Trophoblast cell (in vitro differentiated cells and primary cell): ENCODE data around the gene ANG.
"Not testable (repeated sequence)": the region's sequence is repeated elsewhere in the genome, so short reads cannot be mapped to it uniquely, and the experiment has no call there.

Experiments
- DNase-seq, 2 donors: peaks; one replicate each; pipeline ENCODE4 v3.0.0-alpha.2; 2016
- H2AFZ ChIP-seq: 2 replicates; pipeline ENCODE4 v1.6.1; 2013; ENCODE audit warnings: low read length, moderate library complexity, mild to moderate bottlenecking; ENCODE audit not compliant: insufficient read depth, poor library complexity
- H2AK5ac ChIP-seq: 2 replicates; pipeline ENCODE4 v1.6.1; 2013; ENCODE audit warnings: mild to moderate bottlenecking, low read length
- H2BK120ac ChIP-seq: 2 replicates; pipeline ENCODE4 v1.6.1; 2013; ENCODE audit warnings: low read length, mild to moderate bottlenecking, moderate library complexity; ENCODE audit not compliant: insufficient read depth, poor library complexity
- H2BK12ac ChIP-seq: 2 replicates; pipeline ENCODE4 v1.6.1; 2013; ENCODE audit warnings: mild to moderate bottlenecking, low read length, moderate library complexity
- H2BK5ac ChIP-seq: 2 replicates; pipeline ENCODE4 v1.6.1; 2013; ENCODE audit warnings: low read length, low read depth, moderate library complexity, mild to moderate bottlenecking; ENCODE audit not compliant: poor library complexity
- H3K14ac ChIP-seq: 2 replicates; pipeline ENCODE4 v1.6.1; 2013; ENCODE audit warnings: mild to moderate bottlenecking, low read length
- H3K18ac ChIP-seq: 2 replicates; pipeline ENCODE4 v1.6.1; 2013; ENCODE audit warnings: mild to moderate bottlenecking, low read length
- H3K23ac ChIP-seq: 2 replicates; pipeline ENCODE4 v1.6.1; 2013; ENCODE audit warnings: low read length
- H3K27ac ChIP-seq: 2 replicates; pipeline ENCODE4 v1.5.1; 2013; ENCODE audit warnings: low read depth, mild to moderate bottlenecking, inconsistent platforms, low read length, moderate library complexity
- H3K27me3 ChIP-seq: 2 replicates; pipeline ENCODE4 v1.6.1; 2013; ENCODE audit warnings: inconsistent platforms, mild to moderate bottlenecking, low read length, moderate library complexity; ENCODE audit not compliant: insufficient read depth
- H3K36me3 ChIP-seq, 2 experiments: 1 replicate in 1 of 2; 2 replicates in 1 of 2; pipeline ENCODE4 v1.6.1; 2013; ENCODE audit warnings: low read length in 2 of 2, mild to moderate bottlenecking in 2 of 2, moderate library complexity in 1 of 2; ENCODE audit not compliant: insufficient read depth in 2 of 2, control insufficient read depth in 1 of 2
- H3K4ac ChIP-seq: 2 replicates; pipeline ENCODE4 v1.6.1; 2013; ENCODE audit warnings: low read depth, mild to moderate bottlenecking, low read length, moderate library complexity
- H3K4me1 ChIP-seq, 2 experiments: 1 replicate in 1 of 2; 2 replicates in 1 of 2; pipeline ENCODE4 v1.6.1; 2013; ENCODE audit warnings: low read length in 2 of 2, mild to moderate bottlenecking in 2 of 2, moderate library complexity in 1 of 2; ENCODE audit not compliant: insufficient read depth in 2 of 2, control insufficient read depth in 1 of 2
- H3K4me2 ChIP-seq: 2 replicates; pipeline ENCODE4 v1.6.1; 2013; ENCODE audit warnings: inconsistent platforms, mild to moderate bottlenecking, low read length, moderate library complexity
- H3K4me3 ChIP-seq: 2 replicates; pipeline ENCODE4 v1.5.1; 2013; ENCODE audit warnings: mild to moderate bottlenecking, low read depth, low read length, inconsistent platforms
- H3K79me1 ChIP-seq: one replicate; pipeline ENCODE4 v1.6.1; 2013; ENCODE audit warnings: low read length
- H3K79me2 ChIP-seq: 2 replicates; pipeline ENCODE4 v1.6.1; 2013; ENCODE audit warnings: low read length, mild to moderate bottlenecking; ENCODE audit not compliant: control insufficient read depth, insufficient read depth, poor library complexity
- H3K9ac ChIP-seq: 2 replicates; pipeline ENCODE4 v1.6.1; 2013; ENCODE audit warnings: mild to moderate bottlenecking, low read length
- H3K9me3 ChIP-seq: 2 replicates; pipeline ENCODE4 v1.6.1; 2013; ENCODE audit warnings: low read depth, mild to moderate bottlenecking, control low read depth, inconsistent platforms, low read length; ENCODE audit not compliant: insufficient read depth
- H4K12ac ChIP-seq: 2 replicates; pipeline ENCODE4 v1.6.1; 2013; ENCODE audit warnings: low read depth, mild to moderate bottlenecking, low read length, moderate library complexity
- H4K8ac ChIP-seq: 2 replicates; pipeline ENCODE4 v1.6.1; 2013; ENCODE audit warnings: low read depth, mild to moderate bottlenecking, low read length, moderate library complexity
- H4K91ac ChIP-seq: one replicate; pipeline ENCODE4 v1.6.1; 2013; ENCODE audit warnings: low read depth, mild to moderate bottlenecking, low read length, moderate library complexity
- WGBS: extraction: QIAGEN DNeasy Blood & Tissue Kit; methylation state at CpG from one replicate; pipeline ENCODE4 v1.1.7; 2013; ENCODE audit warnings: missing lambda C conversion rate; ENCODE audit not compliant: insufficient read length, insufficient coverage; ENCODE audit errors: extremely low coverage; 5-methylcytosine and 5-hydroxymethylcytosine counted together

Gene ANG

GRCh38 chr14:20720741-20721140 is 32.2 kb downstream of the ANG start:
- H3K4me2 ChIP-seq: no peak overlapping the region
- H3K23ac ChIP-seq: no peak overlapping the region
- no peaks in the 10 kb centered on the region for H3K79me2 ChIP-seq

GRCh38 chr14:20722016-20722415 is 33.5 kb downstream of the ANG start:
- Histone ChIP-seq H2BK12ac (no peak overlapping the region), H2AFZ (no peak overlapping the region), H3K4me2 (no peak overlapping the region), H4K8ac (no peak overlapping the region), H3K36me3 (no peaks in the 10 kb centered on the region), H4K12ac (no peak overlapping the region), H3K23ac (no peak overlapping the region), H3K27ac (no peak overlapping the region), H2BK120ac (no peak overlapping the region), H3K79me2 (no peaks in the 10 kb centered on the region), H2AK5ac (no peak overlapping the region), H3K4ac (no peak overlapping the region), H3K9ac (no peak overlapping the region), H3K14ac (no peak overlapping the region), H2BK5ac (no peak overlapping the region), H3K18ac (no peak overlapping the region), H3K27me3 (no peaks in the 10 kb centered on the region), H3K4me3 (no peak overlapping the region), H3K9me3 (peaks cover 2% of the 10 kb centered on the region), H4K91ac (no peak overlapping the region), H3K4me1 (no peaks in the 10 kb centered on the region), H3K79me1 (no peaks in the 10 kb centered on the region)
- no peak for DNase-seq
- no CpG with 5 or more reads among the region's 12 CpGs for WGBS

More at GRCh38 chr14:20720741-20721140, 32.2 kb downstream of the ANG start:
- no peak overlapping the region for H2AFZ ChIP-seq
- no peak overlapping the region for H4K8ac ChIP-seq
- H3K9ac ChIP-seq: no peak overlapping the region
- H3K4me3 ChIP-seq: no peak overlapping the region
- no peak overlapping the region for H2AK5ac ChIP-seq
- H3K18ac ChIP-seq: no peak overlapping the region
- H2BK12ac ChIP-seq: no peak overlapping the region
- H2BK5ac ChIP-seq: no peak overlapping the region
- H3K79me1 ChIP-seq: no peaks in the 10 kb centered on the region
- no peak overlapping the region for H2BK120ac ChIP-seq
- H3K27ac ChIP-seq: no peak overlapping the region
- no peak overlapping the region for H3K14ac ChIP-seq
- no peak for DNase-seq
- H4K91ac ChIP-seq: no peak overlapping the region
- H3K4ac ChIP-seq: no peak overlapping the region
- H3K36me3 ChIP-seq: no peaks in the 10 kb centered on the region
- WGBS: no CpG with 5 or more reads among the region's 6 CpGs
- H4K12ac ChIP-seq: no peak overlapping the region
- no peaks in the 10 kb centered on the region for H3K4me1 ChIP-seq
- H3K27me3 ChIP-seq: no peaks in the 10 kb centered on the region
- H3K9me3 ChIP-seq: peaks cover 2% of the 10 kb centered on the region

- Histone ChIP-seq H4K12ac (no peak overlapping the region), H2BK5ac (no peak overlapping the region), H3K79me2 (no peaks in the 10 kb centered on the region), H3K18ac (no peak overlapping the region), H3K9ac (no peak overlapping the region), H3K9me3 (peaks cover 2% of the 10 kb centered on the region), H3K79me1 (no peaks in the 10 kb centered on the region), H2AFZ (no peak overlapping the region), H3K27me3 (no peaks in the 10 kb centered on the region), H3K14ac (no peak overlapping the region), H4K91ac (no peak overlapping the region), H2BK12ac (no peak overlapping the region), H2BK120ac (no peak overlapping the region), H3K4me2 (no peak overlapping the region), H3K36me3 (no peaks in the 10 kb centered on the region), H3K4me3 (no peak overlapping the region), H3K27ac (no peak overlapping the region), H3K4ac (no peak overlapping the region), H3K23ac (no peak overlapping the region), H2AK5ac (no peak overlapping the region), H3K4me1 (no peaks in the 10 kb centered on the region), H4K8ac (no peak overlapping the region)
- DNase-seq: no peak
- no CpG with 5 or more reads among the region's 28 CpGs for WGBS
Measured at GRCh38 chr14:20723488-20723887, 34.9 kb downstream of the ANG start.

- H3K4me2 ChIP-seq, H3K14ac ChIP-seq, H4K12ac ChIP-seq, H3K79me2 ChIP-seq, H2BK5ac ChIP-seq, H3K4me3 ChIP-seq, H3K9me3 ChIP-seq, H2AFZ ChIP-seq, H3K27ac ChIP-seq, H3K79me1 ChIP-seq, H3K9ac ChIP-seq, DNase-seq, H4K91ac ChIP-seq, H3K27me3 ChIP-seq, H3K4me1 ChIP-seq, H3K36me3 ChIP-seq, H2BK12ac ChIP-seq, H3K23ac ChIP-seq, H3K4ac ChIP-seq, H2BK120ac ChIP-seq, H4K8ac ChIP-seq, H2AK5ac ChIP-seq, H3K18ac ChIP-seq: not testable (repeated sequence)
- no CpG with 5 or more reads among the region's 3 CpGs for WGBS
Measured at GRCh38 chr14:20726121-20726520, 37.6 kb downstream of the ANG start.
